ENCODE measurements around the gene PKD1. TPM values are rescaled to one million over a fixed set of nuclear protein-coding genes. Genes with fewer than 3 reads are reported as not detected.

Gene PKD1
- total RNA-seq, 1 donor from 2014 or later = 628 TPM

GRCh38 chr16:2086106-2086742, 49.5 kb downstream of the PKD1 start:
- Mint-ChIP-seq H3K9me3 (ENCODE audit: unreplicated experiment) (peaks cover 14% of the 10 kb centered on the region), H3K4me1 (ENCODE audit: low read depth, unreplicated experiment) (peaks cover 9% of the 10 kb centered on the region), H3K27me3 (ENCODE audit: unreplicated experiment) (peaks cover 15% of the 10 kb centered on the region), H3K27ac (ENCODE audit: unreplicated experiment) (no peak overlapping the region), H3K36me3 (ENCODE audit: unreplicated experiment) (no peaks in the 10 kb centered on the region), H3K4me3 (ENCODE audit: unreplicated experiment) (no peak overlapping the region)
- TF ChIP-seq CTCF (IDR thresholded peaks at IDR 0.05; ENCODE audit: partially characterized antibody, unreplicated experiment) = no peak
- DNase-seq = no peak

DNA sequence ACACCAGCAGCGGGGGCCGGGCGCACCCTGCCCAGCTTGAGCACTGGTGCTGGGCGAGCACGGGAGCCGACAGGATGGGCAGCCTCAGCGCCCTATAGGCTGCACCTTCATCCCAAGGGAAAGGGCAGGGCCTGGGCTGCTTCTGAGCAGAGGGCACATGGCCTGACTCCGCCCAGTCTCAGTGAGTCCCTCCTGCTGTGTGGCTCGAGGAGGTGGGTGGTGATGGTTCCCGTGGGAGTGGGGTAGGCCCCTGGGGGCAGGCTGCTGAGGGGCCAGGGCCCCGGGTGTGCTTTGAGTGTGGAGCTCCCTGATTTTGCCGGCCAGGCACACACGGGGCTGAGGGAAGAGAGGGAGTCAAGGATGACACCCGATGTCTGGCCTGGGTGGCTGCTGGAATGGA, 50.0 kb downstream of the PKD1 start:
- peaks cover 14% of the 10 kb centered on the region for H3K9me3 Mint-ChIP-seq (ENCODE audit: unreplicated experiment)
- no peak for TF ChIP-seq CTCF (IDR thresholded peaks at IDR 0.05; ENCODE audit: partially characterized antibody, unreplicated experiment)
- H3K4me1 Mint-ChIP-seq (ENCODE audit: low read depth, unreplicated experiment) = peaks cover 9% of the 10 kb centered on the region
- H3K4me3 Mint-ChIP-seq (ENCODE audit: unreplicated experiment) = no peak overlapping the region
- H3K36me3 Mint-ChIP-seq (ENCODE audit: unreplicated experiment) = no peaks in the 10 kb centered on the region
- H3K27ac Mint-ChIP-seq (ENCODE audit: unreplicated experiment) = no peak overlapping the region
- DNase-seq = no peak
- peaks cover 15% of the 10 kb centered on the region for H3K27me3 Mint-ChIP-seq (ENCODE audit: unreplicated experiment)

- H3K4me1 Mint-ChIP-seq (ENCODE audit: low read depth, unreplicated experiment) = peaks cover 9% of the 10 kb centered on the region
- no peaks in the 10 kb centered on the region for H3K36me3 Mint-ChIP-seq (ENCODE audit: unreplicated experiment)
- peaks cover 13% of the 10 kb centered on the region for H3K9me3 Mint-ChIP-seq (ENCODE audit: unreplicated experiment)
- no peak for TF ChIP-seq CTCF (IDR thresholded peaks at IDR 0.05; ENCODE audit: partially characterized antibody, unreplicated experiment)
- DNase-seq = no peak
- peaks cover 13% of the 10 kb centered on the region for H3K27me3 Mint-ChIP-seq (ENCODE audit: unreplicated experiment)
- no peak overlapping the region for H3K27ac Mint-ChIP-seq (ENCODE audit: unreplicated experiment)
- H3K4me3 Mint-ChIP-seq (ENCODE audit: unreplicated experiment) = no peak overlapping the region
These were observed 50.6 kb downstream of the PKD1 start for GRCh38 chr16:2084895-2085625.

- Mint-ChIP-seq H3K9me3 (ENCODE audit: unreplicated experiment) (peaks cover 12% of the 10 kb centered on the region), H3K27ac (ENCODE audit: unreplicated experiment) (no peak overlapping the region), H3K36me3 (ENCODE audit: unreplicated experiment) (no peaks in the 10 kb centered on the region), H3K4me1 (ENCODE audit: low read depth, unreplicated experiment) (peaks cover 8% of the 10 kb centered on the region), H3K27me3 (ENCODE audit: unreplicated experiment) (peaks cover 12% of the 10 kb centered on the region), H3K4me3 (ENCODE audit: unreplicated experiment) (no peak overlapping the region)
- TF ChIP-seq CTCF (IDR thresholded peaks at IDR 0.05; ENCODE audit: partially characterized antibody, unreplicated experiment) = no peak
- no peak for DNase-seq
These were observed 51.6 kb downstream of the PKD1 start for GRCh38 chr16:2083876-2084780.
